ENCODE data around the gene CEP120.

The CEP120 gene

GRCh38 chr5:123371575-123372179 is 51.5 kb downstream of the CEP120 start:
- no peak for DNase-seq (ENCODE audit: low spot score)
- in situ Hi-C loops (cut with MboI; ENCODE audit: low sequenced_read_pairs, unreplicated experiment) = no loop called here

GRCh38 chr5:123369371-123369968 is 53.7 kb downstream of the CEP120 start:
- no peak for DNase-seq (ENCODE audit: low spot score)
- in situ Hi-C loops (cut with MboI; ENCODE audit: low sequenced_read_pairs, unreplicated experiment) = no loop called here
- no peak for TF ChIP-seq CTCF (IDR thresholded peaks at IDR 0.05; ENCODE audit: borderline replicate concordance, control extremely low read depth, extremely low read depth, insufficient read depth, missing control alignments)

More at GRCh38 chr5:123371575-123372179, 51.5 kb downstream of the CEP120 start:
- TF ChIP-seq CTCF (IDR thresholded peaks at IDR 0.05; ENCODE audit: borderline replicate concordance, control extremely low read depth, extremely low read depth, insufficient read depth, missing control alignments) = peak; percentile 21

GRCh38 chr5:123367739-123368138 is 55.5 kb downstream of the CEP120 start:
- DNase-seq (ENCODE audit: low spot score) = no peak
- in situ Hi-C loops (cut with MboI; ENCODE audit: low sequenced_read_pairs, unreplicated experiment) = no loop called here
- no peak for TF ChIP-seq CTCF (IDR thresholded peaks at IDR 0.05; ENCODE audit: borderline replicate concordance, control extremely low read depth, extremely low read depth, insufficient read depth, missing control alignments)

- no peak for DNase-seq (ENCODE audit: low spot score)
- no peak for TF ChIP-seq CTCF (IDR thresholded peaks at IDR 0.05; ENCODE audit: borderline replicate concordance, control extremely low read depth, extremely low read depth, insufficient read depth, missing control alignments)
- in situ Hi-C loops (cut with MboI; ENCODE audit: low sequenced_read_pairs, unreplicated experiment) = no loop called here
Observed at GRCh38 chr5:123365156-123365555, 58.0 kb downstream of the CEP120 start.

GRCh38 chr5:123364441-123365155 is 58.6 kb downstream of the CEP120 start:
- in situ Hi-C loops (cut with MboI; ENCODE audit: low sequenced_read_pairs, unreplicated experiment) = no loop called here
- no peak for DNase-seq (ENCODE audit: low spot score)
- TF ChIP-seq CTCF (IDR thresholded peaks at IDR 0.05; ENCODE audit: borderline replicate concordance, control extremely low read depth, extremely low read depth, insufficient read depth, missing control alignments) = no peak

- DNase-seq (ENCODE audit: low spot score) = no peak
- no peak for TF ChIP-seq CTCF (IDR thresholded peaks at IDR 0.05; ENCODE audit: borderline replicate concordance, control extremely low read depth, extremely low read depth, insufficient read depth, missing control alignments)
- in situ Hi-C loops (cut with MboI; ENCODE audit: low sequenced_read_pairs, unreplicated experiment) = no loop called here
Observed at GRCh38 chr5:123360910-123361309, 62.3 kb downstream of the CEP120 start.

Measured in GM13976 (cell line).